K562 (cell line): Measurements from ENCODE around the gene UBE2Q1. TPM values are rescaled to one million over a fixed set of nuclear protein-coding genes. Genes with fewer than 3 reads are reported as not detected.

Experiments
- AFF4 ChIP-seq: sonication (generic); formaldehyde crosslinking; IDR thresholded peaks from 2 replicates; pipeline ENCODE4 v1.8.0; 2023; ENCODE audit warnings: mild to moderate bottlenecking, missing genetic modification reagents
- ARID3B ChIP-seq: fragments of 250-450 bp; sonication (Bioruptor Pico); IDR thresholded peaks from 2 replicates; pipeline ENCODE4 v1.4.0; 2020; ENCODE audit warnings: borderline replicate concordance
- DEAF1 ChIP-seq: fragments of 450-650 bp; formaldehyde crosslinking; IDR thresholded peaks from 2 replicates; pipeline ENCODE4 v1.4.0; 2020; ENCODE audit warnings: mild to moderate bottlenecking, moderate library complexity
- FOXP1 ChIP-seq: sonication (generic); formaldehyde crosslinking; IDR thresholded peaks from 2 replicates; pipeline ENCODE4 v1.8.0; 2022; ENCODE audit warnings: mild to moderate bottlenecking, missing genetic modification reagents
- GABPB2 ChIP-seq: fragments of 250-450 bp; sonication (Bioruptor Pico); conservative IDR thresholded peaks from 2 replicates; pipeline ENCODE4 v1.5.1; 2021; ENCODE audit warnings: mild to moderate bottlenecking
- RFX1 ChIP-seq: fragments of 450-650 bp; IDR thresholded peaks from 2 replicates; pipeline ENCODE4 v1.6.1; 2016; ENCODE audit warnings: mild to moderate bottlenecking, moderate library complexity
- SRSF7 ChIP-seq: fragments of 200-400 bp; formaldehyde crosslinking; optimal IDR thresholded peaks from 2 replicates; pipeline ENCODE3; 2017; ENCODE audit warnings: mild to moderate bottlenecking, low read depth, low read length
- TFE3 ChIP-seq: fragments of 450-650 bp; formaldehyde crosslinking; IDR thresholded peaks from 2 replicates; pipeline ENCODE4 v1.4.0; 2020; ENCODE audit warnings: mild to moderate bottlenecking, mixed read lengths
- ZBTB26 ChIP-seq: fragments of 450-650 bp; formaldehyde crosslinking; IDR thresholded peaks from 2 replicates; pipeline ENCODE4 v1.4.0; 2022; ENCODE audit warnings: missing genetic modification characterization
- ZBTB33 ChIP-seq: sonication (generic); formaldehyde crosslinking; IDR thresholded peaks from 2 replicates; pipeline ENCODE4 v1.8.1; 2023; ENCODE audit warnings: mild to moderate bottlenecking, missing genetic modification reagents
- ZNF316 ChIP-seq: fragments of 450-650 bp; IDR thresholded peaks from 2 replicates; pipeline ENCODE4 v1.6.1; 2016
- ZNF41 ChIP-seq: fragments of 250-450 bp; sonication (Bioruptor Pico); conservative IDR thresholded peaks from 2 replicates; pipeline ENCODE4 v1.4.0; 2020; ENCODE audit warnings: mild to moderate bottlenecking
- ZNF76 ChIP-seq: fragments of 250-450 bp; sonication (Bioruptor Pico); IDR thresholded peaks from 2 replicates; pipeline ENCODE4 v1.4.0; 2020; ENCODE audit warnings: mild to moderate bottlenecking, moderate library complexity, borderline replicate concordance
- polyA plus RNA-seq, 8 experiments: library from polyadenylated mRNA; depleted of rRNA in 4 of 8; stranded (reverse) in 5 of 8; unstranded in 3 of 8; fragments of >200 nt; fragmentation: Nextera tagmentation in 2 of 8; fragmentation: Illumina TruSeq in 1 of 8; extraction: Ambion mirVana in 2 of 8; extraction: Trizol in 1 of 8; gene quantifications; 2 replicates each; pipeline versions ENCODE4 v1.2.1 to v1.2.3, GENCODE V29; 2011 to 2014; ENCODE audit warnings: inconsistent platforms in 1 of 8, missing spikeins in 1 of 8
- total RNA-seq, 7 experiments: library from RNA; depleted of rRNA in 6 of 7; stranded (reverse); fragments of >200 nt in 6 of 7; fragmentation: Illumina TruSeq in 2 of 7; extraction: Trizol in 2 of 7; gene quantifications; 2 replicates each; pipeline versions ENCODE4 v1.2.1 to v1.2.3, GENCODE V29; 2011 to 2021; ENCODE audit warnings: low replicate concordance in 1 of 7

UBE2Q1 gene
- total and polyA plus RNA-seq, 9 of the 15 experiments (the other 6 are each of a cell fraction or from before 2014, with no cell fraction given), result 8.0 to 58.8 (median 27.6) TPM

GRCh38 chr1:154558720-154559465 lies 431 bp upstream of the UBE2Q1 start (continued):
- TF ChIP-seq ZBTB26 (no peak), RFX1 (no peak), TFE3 (peak; percentile 99), ZBTB33 (CRISPR knock-in tag) (peak; percentile 92), ZNF316 (no peak), ZNF41 (CRISPR knock-in tag) (no peak), DEAF1 (CRISPR knock-in tag) (no peak), SRSF7 (no peak), ARID3B (no peak), ZNF76 (CRISPR knock-in tag) (0 out of 2 replicates have a peak, but pooled peaks have one; percentile 21), GABPB2 (CRISPR knock-in tag) (no peak), AFF4 (peak; percentile 73; the same call in 1 of the 2 replicates), FOXP1 (peak; percentile 96)
